BE2C (cell line): ENCODE data around the gene INHBC.
A peak's percentile ranks its signal among the peaks of the same experiment; 100 is the strongest.

Source experiments
- DNase-seq: peaks from one replicate; pipeline ENCODE4 v3.0.0-alpha.2; 2020
- H3K27me3 ChIP-seq: fragments of 250-450 bp; sonication (Bioruptor Pico); 2 replicates; pipeline ENCODE4 v1.5.1; 2020; ENCODE audit warnings: mild to moderate bottlenecking
- H3K36me3 ChIP-seq: fragments of 250-450 bp; sonication (Bioruptor Pico); 2 replicates; pipeline ENCODE4 v1.5.1; 2020; ENCODE audit warnings: mild to moderate bottlenecking
- H3K4me1 ChIP-seq: fragments of 250-450 bp; sonication (Bioruptor Pico); 2 replicates; pipeline ENCODE4 v1.5.1; 2020
- H3K4me3 ChIP-seq: 2 replicates; pipeline ENCODE4 v1.5.1; 2011; ENCODE audit warnings: low read depth, low read length
- H3K9me3 ChIP-seq: fragments of 250-450 bp; sonication (Bioruptor Pico); 2 replicates; pipeline ENCODE4 v1.5.1; 2020
- CTCF ChIP-seq: IDR thresholded peaks from 2 replicates; pipeline ENCODE4 v1.5.1; 2012; ENCODE audit warnings: mild to moderate bottlenecking, low read depth, low read length

INHBC gene

GRCh38 chr12:57428965-57429364 is 5.6 kb upstream of the INHBC start:
- no peaks in the 10 kb centered on the region for H3K27me3 ChIP-seq
- DNase-seq = no peak
- H3K9me3 ChIP-seq = no peaks in the 10 kb centered on the region
- no peaks in the 10 kb centered on the region for H3K4me1 ChIP-seq
- H3K36me3 ChIP-seq = no peaks in the 10 kb centered on the region; the same call in 1 of the 2 replicates
- no peak overlapping the region for H3K4me3 ChIP-seq
- no peak for TF ChIP-seq CTCF

GRCh38 chr12:57429473-57430111 is 5.0 kb upstream of the INHBC start:
- Histone ChIP-seq H3K36me3 (no peaks in the 10 kb centered on the region), H3K27me3 (no peaks in the 10 kb centered on the region), H3K9me3 (no peaks in the 10 kb centered on the region), H3K4me1 (no peaks in the 10 kb centered on the region), H3K4me3 (peak overlapping the region; percentile 74)
- no peak for DNase-seq
- TF ChIP-seq CTCF = no peak

GRCh38 chr12:57430112-57430930 is 4.3 kb upstream of the INHBC start:
- DNase-seq = peak; percentile 65
- Histone ChIP-seq H3K4me1 (no peaks in the 10 kb centered on the region), H3K4me3 (peak overlapping the region; percentile 74), H3K9me3 (no peaks in the 10 kb centered on the region), H3K36me3 (no peaks in the 10 kb centered on the region), H3K27me3 (no peaks in the 10 kb centered on the region)
- no peak for TF ChIP-seq CTCF

- Histone ChIP-seq H3K36me3 (no peaks in the 10 kb centered on the region), H3K4me1 (no peaks in the 10 kb centered on the region), H3K9me3 (no peaks in the 10 kb centered on the region), H3K4me3 (peak within 1 kb of the TSS; percentile 74), H3K27me3 (no peaks in the 10 kb centered on the region)
- TF ChIP-seq CTCF = no peak
- peak; percentile 96 for DNase-seq
Measured at GRCh38 chr12:57430931-57431566, 3.5 kb upstream of the INHBC start, which contains the start of gene R3HDM2. TSS of gene R3HDM2 (minus strand) at chr12:57431043. CDS start at chr12:57310428, 120,615 bp downstream.

- Histone ChIP-seq H3K36me3 (no peaks in the 10 kb centered on the region), H3K4me3 (no peak overlapping the region), H3K9me3 (no peaks in the 10 kb centered on the region)
Measured at GRCh38 chr12:57431654-57432188, 2.9 kb upstream of the INHBC start.

More at GRCh38 chr12:57431654-57432188, 2.9 kb upstream of the INHBC start:
- no peaks in the 10 kb centered on the region for H3K4me1 ChIP-seq
- DNase-seq = no peak
- no peaks in the 10 kb centered on the region for H3K27me3 ChIP-seq
- no peak for TF ChIP-seq CTCF
